ENCODE results near the gene MAGI2. TPM values are rescaled to one million over a fixed set of nuclear protein-coding genes. Genes with fewer than 3 reads are reported as not detected.
A peak's percentile ranks its signal among the peaks of the same experiment; 100 is the strongest.
"Not testable (repeated sequence)": the region's sequence is repeated elsewhere in the genome, so short reads cannot be mapped to it uniquely, and the experiment has no call there.

The MAGI2 gene
- total RNA-seq, 2 donors from 2014 or later: 10.3 to 19.2 TPM

DNA sequence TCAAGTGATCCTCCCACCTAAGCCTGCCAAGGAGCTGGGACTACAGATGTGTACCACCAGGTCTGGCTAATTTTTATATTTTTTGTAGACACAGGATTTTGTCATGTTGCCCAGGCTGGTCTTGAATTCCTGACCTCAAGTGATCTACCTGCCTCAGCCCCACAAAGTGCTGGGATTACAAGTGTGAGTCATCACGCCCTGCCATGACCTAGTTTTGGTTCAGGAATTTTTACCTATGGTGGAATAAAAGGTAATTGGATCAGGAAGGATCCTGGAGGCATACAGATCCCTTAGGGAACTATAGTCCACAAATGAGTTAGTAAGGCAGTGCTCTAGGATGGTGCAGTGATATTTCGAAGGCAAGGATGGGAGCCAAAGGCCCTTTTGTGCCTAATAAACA is 937.0 kb downstream of the MAGI2 start:
- TF ChIP-seq, protein P1, sequence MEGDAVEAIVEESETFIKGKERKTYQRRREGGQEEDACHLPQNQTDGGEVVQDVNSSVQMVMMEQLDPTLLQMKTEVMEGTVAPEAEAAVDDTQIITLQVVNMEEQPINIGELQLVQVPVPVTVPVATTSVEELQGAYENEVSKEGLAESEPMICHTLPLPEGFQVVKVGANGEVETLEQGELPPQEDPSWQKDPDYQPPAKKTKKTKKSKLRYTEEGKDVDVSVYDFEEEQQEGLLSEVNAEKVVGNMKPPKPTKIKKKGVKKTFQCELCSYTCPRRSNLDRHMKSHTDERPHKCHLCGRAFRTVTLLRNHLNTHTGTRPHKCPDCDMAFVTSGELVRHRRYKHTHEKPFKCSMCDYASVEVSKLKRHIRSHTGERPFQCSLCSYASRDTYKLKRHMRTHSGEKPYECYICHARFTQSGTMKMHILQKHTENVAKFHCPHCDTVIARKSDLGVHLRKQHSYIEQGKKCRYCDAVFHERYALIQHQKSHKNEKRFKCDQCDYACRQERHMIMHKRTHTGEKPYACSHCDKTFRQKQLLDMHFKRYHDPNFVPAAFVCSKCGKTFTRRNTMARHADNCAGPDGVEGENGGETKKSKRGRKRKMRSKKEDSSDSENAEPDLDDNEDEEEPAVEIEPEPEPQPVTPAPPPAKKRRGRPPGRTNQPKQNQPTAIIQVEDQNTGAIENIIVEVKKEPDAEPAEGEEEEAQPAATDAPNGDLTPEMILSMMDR (conservative IDR thresholded peaks at IDR 0.05): no peak
- Histone ChIP-seq H3K9me3 (ENCODE audit: control insufficient read depth, low read length) (no peaks in the 10 kb centered on the region), H3K36me3 (ENCODE audit: control insufficient read depth, insufficient read depth, low read length) (no peaks in the 10 kb centered on the region), H3K27me3 (ENCODE audit: control insufficient read depth, insufficient read depth, low read length, poor library complexity, severe bottlenecking) (no peaks in the 10 kb centered on the region), H3K4me1 (ENCODE audit: control insufficient read depth, insufficient read depth, low read length) (peaks cover 3% of the 10 kb centered on the region), H3K9ac (ENCODE audit: extremely low read depth, low read length, poor library complexity, severe bottlenecking) (no peak overlapping the region), H3K4me3 (ENCODE audit: low read length) (no peak overlapping the region), H3K27ac (ENCODE audit: low read depth, low read length) (no peak overlapping the region)
- Mint-ChIP-seq H3K4me3 (no peak overlapping the region), H3K27ac (peak overlapping the region; percentile 10), H3K36me3 (ENCODE audit: low read depth) (no peaks in the 10 kb centered on the region), H3K27me3 (ENCODE audit: insufficient read depth) (no peaks in the 10 kb centered on the region), H3K9me3 (no peaks in the 10 kb centered on the region), H3K4me1 (peaks cover 21% of the 10 kb centered on the region)
- DNase-seq: no peak
- WGBS, 2 experiments (ENCODE audit: insufficient coverage in 1 of 2, insufficient read length in 1 of 2): 94 to 100% methylated on average over 1 to 2 of the region's 2 CpGs

DNA sequence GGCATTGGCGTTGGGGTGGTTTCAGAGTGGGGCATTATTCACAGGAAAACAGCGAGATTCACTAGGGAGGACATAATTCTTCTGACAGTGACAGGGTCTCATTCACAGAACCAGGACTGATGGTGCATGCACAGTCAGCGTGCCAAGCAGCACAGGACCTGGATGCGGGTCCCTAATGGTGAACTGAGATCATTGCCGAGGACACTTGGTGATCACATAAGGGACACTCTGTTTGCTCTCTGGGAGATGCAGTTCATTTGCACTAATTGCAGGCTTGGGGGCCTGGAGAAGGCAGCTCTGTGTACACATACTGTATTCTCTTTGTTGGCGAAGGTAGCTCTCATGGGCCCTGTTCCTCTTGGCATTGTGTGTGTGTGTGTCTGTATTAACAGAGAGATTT is 938.8 kb downstream of the MAGI2 start:
- H3K27ac Mint-ChIP-seq: peak overlapping the region; percentile 29
- Histone ChIP-seq H3K36me3 (ENCODE audit: control insufficient read depth, insufficient read depth, low read length) (no peaks in the 10 kb centered on the region), H3K27ac (ENCODE audit: low read depth, low read length) (no peak overlapping the region), H3K9me3 (ENCODE audit: control insufficient read depth, low read length) (no peaks in the 10 kb centered on the region), H3K27me3 (ENCODE audit: control insufficient read depth, insufficient read depth, low read length, poor library complexity, severe bottlenecking) (no peaks in the 10 kb centered on the region), H3K4me3 (ENCODE audit: low read length) (no peak overlapping the region), H3K4me1 (ENCODE audit: control insufficient read depth, insufficient read depth, low read length) (peaks cover 3% of the 10 kb centered on the region), H3K9ac (ENCODE audit: extremely low read depth, low read length, poor library complexity, severe bottlenecking) (no peak overlapping the region)
- 95 to 100% methylated on average over 5 to 6 of the region's 6 CpGs for WGBS, 2 experiments (ENCODE audit: insufficient coverage in 1 of 2, insufficient read length in 1 of 2)
- TF ChIP-seq, protein P1 (conservative IDR thresholded peaks at IDR 0.05): no peak
- no peaks in the 10 kb centered on the region for H3K36me3 Mint-ChIP-seq (ENCODE audit: low read depth)
- peaks cover 27% of the 10 kb centered on the region for H3K4me1 Mint-ChIP-seq
- H3K27me3 Mint-ChIP-seq (ENCODE audit: insufficient read depth): no peaks in the 10 kb centered on the region
- H3K9me3 Mint-ChIP-seq: no peaks in the 10 kb centered on the region
- DNase-seq: peak; percentile 48
- H3K4me3 Mint-ChIP-seq: no peak overlapping the region

DNA sequence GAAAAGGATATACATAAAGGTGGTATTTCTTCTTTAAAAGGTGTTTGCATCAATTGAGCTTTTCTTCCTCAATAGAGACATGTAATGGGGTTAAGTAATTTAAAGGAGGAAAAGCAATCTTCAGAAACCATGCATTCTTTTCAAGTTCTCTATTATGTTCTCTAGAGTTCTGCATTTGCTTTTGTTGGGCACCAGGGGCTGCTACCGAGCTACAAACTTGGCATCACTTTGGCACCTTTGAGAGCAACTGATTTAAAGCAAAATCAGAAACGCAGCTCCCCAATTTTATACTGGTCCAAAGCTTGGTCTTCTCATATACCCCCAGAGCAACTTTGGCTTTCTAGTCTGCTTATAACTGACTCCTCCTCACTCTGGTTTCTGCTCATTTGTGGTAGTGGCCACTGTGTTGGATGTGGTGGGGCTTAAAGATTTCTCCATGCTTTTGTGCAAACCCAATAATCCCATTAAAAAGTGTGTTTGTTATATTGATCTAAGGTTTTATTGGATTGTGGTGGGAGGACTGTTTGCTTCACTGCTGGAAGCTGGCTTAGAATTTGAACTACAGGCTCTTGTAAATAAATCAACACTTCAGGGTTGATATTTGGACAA is 942.8 kb downstream of the MAGI2 start:
- Histone ChIP-seq H3K4me3 (ENCODE audit: low read length) (no peak overlapping the region), H3K4me1 (ENCODE audit: control insufficient read depth, insufficient read depth, low read length) (no peaks in the 10 kb centered on the region), H3K36me3 (ENCODE audit: control insufficient read depth, insufficient read depth, low read length) (no peaks in the 10 kb centered on the region), H3K27me3 (ENCODE audit: control insufficient read depth, insufficient read depth, low read length, poor library complexity, severe bottlenecking) (no peaks in the 10 kb centered on the region), H3K9me3 (ENCODE audit: control insufficient read depth, low read length) (no peaks in the 10 kb centered on the region), H3K27ac (ENCODE audit: low read depth, low read length) (no peak overlapping the region), H3K9ac (ENCODE audit: extremely low read depth, low read length, poor library complexity, severe bottlenecking) (no peak overlapping the region)
- DNase-seq: peak; percentile 83
- Mint-ChIP-seq H3K27ac (no peak overlapping the region), H3K9me3 (no peaks in the 10 kb centered on the region), H3K27me3 (ENCODE audit: insufficient read depth) (no peaks in the 10 kb centered on the region), H3K4me3 (no peak overlapping the region), H3K4me1 (peaks cover 18% of the 10 kb centered on the region), H3K36me3 (ENCODE audit: low read depth) (no peaks in the 10 kb centered on the region)
- 0 to 17% methylated on average over 1 to 2 of the region's 2 CpGs for WGBS, 2 experiments (ENCODE audit: insufficient coverage in 1 of 2, insufficient read length in 1 of 2)
- TF ChIP-seq, protein P1 (conservative IDR thresholded peaks at IDR 0.05): peak; percentile 92

DNA sequence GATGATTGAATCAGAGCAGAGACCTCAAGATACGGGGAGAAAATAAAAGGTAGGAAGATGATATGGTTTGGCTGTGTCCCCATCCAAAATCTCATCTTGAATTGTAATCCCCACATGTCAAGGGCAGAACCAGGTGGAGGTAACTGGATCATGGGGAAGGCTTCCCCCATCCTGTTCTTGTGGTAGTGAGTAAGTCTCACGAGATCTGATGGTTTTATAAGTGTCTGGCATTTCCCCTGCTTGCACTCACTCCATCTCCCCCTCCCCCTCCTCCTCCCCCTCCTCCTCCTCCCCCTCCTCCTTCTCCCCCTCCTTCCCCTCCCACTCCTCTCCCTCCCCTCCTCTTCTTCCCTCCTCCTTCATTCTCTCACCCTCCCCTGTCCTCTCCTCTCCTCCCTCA is 950.2 kb downstream of the MAGI2 start:
- not testable (repeated sequence) for H3K4me1 Mint-ChIP-seq; H3K27ac Mint-ChIP-seq; H3K27ac ChIP-seq (ENCODE audit: low read depth, low read length); H3K9me3 Mint-ChIP-seq; H3K36me3 Mint-ChIP-seq (ENCODE audit: low read depth); H3K9ac ChIP-seq (ENCODE audit: extremely low read depth, low read length, poor library complexity, severe bottlenecking); H3K27me3 Mint-ChIP-seq (ENCODE audit: insufficient read depth); H3K27me3 ChIP-seq (ENCODE audit: control insufficient read depth, insufficient read depth, low read length, poor library complexity, severe bottlenecking); H3K9me3 ChIP-seq (ENCODE audit: control insufficient read depth, low read length); H3K36me3 ChIP-seq (ENCODE audit: control insufficient read depth, insufficient read depth, low read length); H3K4me3 Mint-ChIP-seq; H3K4me3 ChIP-seq (ENCODE audit: low read length); DNase-seq; H3K4me1 ChIP-seq (ENCODE audit: control insufficient read depth, insufficient read depth, low read length)
- WGBS, 2 experiments (ENCODE audit: insufficient coverage in 1 of 2, insufficient read length in 1 of 2): 100% methylated on average over 1 of the region's 2 CpGs; no CpG with 5 or more reads in 1 of the 2 experiments
